LoVo (cell line): ENCODE data around the gene RIMS4.

Experiments
- DNase-seq: peaks from one replicate; pipeline ENCODE4 v3.0.0-alpha.2; 2016; ENCODE audit warnings: low spot score

The RIMS4 gene

DNA sequence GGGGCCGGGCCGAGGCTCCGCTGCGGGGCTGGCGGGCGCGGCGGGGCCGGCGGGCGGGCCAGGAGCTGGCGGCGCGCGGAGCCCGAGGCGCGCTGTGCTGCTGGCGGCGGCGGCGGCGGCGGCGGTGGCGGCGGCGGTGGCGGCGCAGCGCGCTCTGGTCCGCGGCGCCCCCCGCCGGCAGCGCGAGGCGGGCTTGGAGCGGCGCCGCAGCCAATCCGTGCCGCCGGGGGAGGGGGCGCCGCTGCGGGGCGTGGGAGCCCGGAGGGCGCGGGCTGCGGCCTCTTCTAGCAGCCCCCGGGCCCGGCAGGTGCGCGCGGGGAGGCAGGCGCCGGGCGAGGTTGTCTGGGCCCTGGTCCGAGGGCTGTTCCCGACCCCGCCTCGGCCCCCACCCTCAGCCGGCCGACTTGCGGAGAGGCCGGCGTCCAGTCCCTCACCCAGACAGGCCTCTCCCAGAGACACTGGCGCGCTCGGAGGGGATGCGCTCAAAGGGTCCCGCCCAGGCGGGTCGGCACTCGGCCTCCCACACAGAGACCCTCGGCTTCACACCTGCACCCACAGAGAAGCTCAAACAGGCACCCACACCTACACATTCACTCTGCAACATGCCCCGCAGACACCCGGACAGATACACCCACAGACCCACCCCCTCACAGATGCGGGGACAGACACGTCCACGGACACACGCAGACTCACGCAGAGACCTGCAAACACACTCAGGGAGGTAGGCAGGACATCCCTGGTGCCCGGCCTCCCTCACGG, at the start of gene RIMS4:
Gene RIMS4, minus strand, starts transcription at position 156 of the 759 bp plus-strand sequence. CDS start 275 bp downstream, outside the sequence.
- DNase-seq: no peak

- no peak for DNase-seq
These were observed 48.4 kb upstream of the RIMS4 start for GRCh38 chr20:44858606-44859360.

DNA sequence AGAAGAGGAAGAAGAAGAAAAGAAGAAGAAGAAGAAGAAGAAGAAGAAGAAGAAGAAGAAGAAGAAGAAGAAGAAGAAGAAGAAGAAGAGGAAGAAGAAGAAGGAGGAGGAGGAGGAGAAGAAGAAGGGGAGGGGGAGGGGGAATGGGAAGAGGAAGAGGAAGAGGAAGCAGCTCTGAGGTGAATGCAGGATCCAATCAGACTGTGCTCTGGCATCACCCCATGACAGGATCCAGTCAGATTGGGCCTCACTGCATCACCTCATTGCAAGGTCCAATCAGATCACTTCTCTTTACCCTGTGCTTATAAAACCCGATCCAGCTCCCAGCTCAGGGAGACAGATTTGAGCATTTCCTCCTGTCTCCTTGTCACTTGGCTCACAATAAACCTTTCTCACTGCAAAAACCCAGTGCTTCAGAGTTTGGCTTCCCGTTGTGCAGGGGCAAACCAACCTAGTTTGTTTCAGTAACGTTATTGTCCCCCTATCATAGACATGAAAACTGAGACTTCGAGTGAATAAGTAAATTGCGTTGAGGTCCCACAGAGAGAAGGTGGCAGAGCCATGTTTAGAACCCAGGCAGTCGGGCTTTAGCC, 46.6 kb upstream of the RIMS4 start:
- no peak for DNase-seq

DNA sequence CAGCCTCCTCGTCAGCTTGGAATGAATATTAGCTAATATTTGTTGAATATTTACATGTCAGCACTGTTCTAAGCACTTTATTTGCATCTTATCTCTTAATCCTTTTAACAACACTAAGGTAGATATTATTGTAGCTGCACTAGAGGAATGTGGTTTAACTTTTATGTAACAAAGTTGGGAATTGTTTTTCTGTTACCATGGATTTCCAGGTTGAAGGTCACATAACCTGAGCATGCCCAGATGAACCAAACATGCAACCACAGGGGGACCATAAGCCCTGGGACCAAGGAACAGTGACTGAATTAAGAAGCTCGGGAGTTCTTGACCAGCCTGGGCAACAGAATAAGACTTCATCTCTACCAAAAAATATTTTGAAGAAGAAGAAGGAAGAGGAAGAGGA, 46.1 kb upstream of the RIMS4 start:
- DNase-seq: peak; percentile 24

DNA sequence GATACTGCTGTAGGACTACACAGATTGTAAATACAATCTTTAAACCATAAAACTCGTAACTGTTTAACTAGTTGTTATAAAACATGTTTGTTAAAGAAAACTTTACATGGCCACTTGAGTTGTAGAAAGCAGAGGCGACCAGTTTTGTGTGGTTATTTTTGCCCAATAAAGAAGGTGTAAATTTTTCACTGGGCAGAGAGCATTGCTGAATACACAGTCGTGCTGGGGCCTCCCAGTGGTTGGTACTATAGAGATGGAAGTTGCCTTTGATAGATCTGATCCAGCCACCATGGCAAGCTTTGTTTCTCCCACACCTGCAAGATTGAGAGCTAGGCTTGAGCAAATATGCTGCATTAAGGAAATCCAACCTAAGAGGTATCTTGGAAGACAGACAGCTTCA, 41.2 kb upstream of the RIMS4 start:
- DNase-seq: peak; percentile 13

DNA sequence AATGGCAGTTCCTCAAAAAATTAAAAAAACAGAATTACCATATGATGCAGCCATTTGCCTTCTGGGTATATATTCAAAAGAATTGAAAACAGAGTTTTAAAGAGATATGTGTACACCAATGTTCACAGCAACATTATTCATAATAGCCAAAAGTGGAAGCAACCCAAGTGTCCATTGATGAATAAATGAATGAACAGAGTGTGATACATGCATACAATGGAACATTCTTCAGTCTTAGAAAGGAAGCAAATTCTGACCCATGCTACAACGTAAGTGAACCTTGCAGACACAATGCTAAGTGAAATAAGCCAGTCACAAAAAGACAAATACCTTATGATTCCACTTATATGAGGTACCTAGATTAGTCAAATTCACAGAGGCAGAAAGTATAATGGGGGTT, 40.5 kb upstream of the RIMS4 start:
- no peak for DNase-seq

- no peak for DNase-seq
These were observed 39.9 kb upstream of the RIMS4 start for GRCh38 chr20:44850272-44850671.

DNA sequence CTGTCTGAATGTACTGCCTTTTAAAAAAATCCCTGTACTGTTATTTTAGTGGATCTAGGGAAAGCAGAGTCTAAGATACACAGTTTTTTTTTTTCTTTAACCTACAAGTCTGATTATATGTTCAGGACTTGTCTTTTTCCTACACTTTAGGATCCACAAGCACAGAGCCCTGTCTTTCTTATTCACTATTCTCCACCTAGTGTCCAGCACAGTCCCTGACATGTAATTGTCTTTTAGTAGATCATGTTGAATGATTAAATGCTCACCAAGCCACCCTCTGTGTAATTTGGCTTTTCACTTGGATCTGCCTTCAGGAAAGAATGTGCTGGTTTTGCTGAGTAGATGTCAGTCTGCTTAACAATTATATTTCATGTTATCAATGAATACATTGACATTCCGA, 39.4 kb upstream of the RIMS4 start:
- DNase-seq: no peak

DNA sequence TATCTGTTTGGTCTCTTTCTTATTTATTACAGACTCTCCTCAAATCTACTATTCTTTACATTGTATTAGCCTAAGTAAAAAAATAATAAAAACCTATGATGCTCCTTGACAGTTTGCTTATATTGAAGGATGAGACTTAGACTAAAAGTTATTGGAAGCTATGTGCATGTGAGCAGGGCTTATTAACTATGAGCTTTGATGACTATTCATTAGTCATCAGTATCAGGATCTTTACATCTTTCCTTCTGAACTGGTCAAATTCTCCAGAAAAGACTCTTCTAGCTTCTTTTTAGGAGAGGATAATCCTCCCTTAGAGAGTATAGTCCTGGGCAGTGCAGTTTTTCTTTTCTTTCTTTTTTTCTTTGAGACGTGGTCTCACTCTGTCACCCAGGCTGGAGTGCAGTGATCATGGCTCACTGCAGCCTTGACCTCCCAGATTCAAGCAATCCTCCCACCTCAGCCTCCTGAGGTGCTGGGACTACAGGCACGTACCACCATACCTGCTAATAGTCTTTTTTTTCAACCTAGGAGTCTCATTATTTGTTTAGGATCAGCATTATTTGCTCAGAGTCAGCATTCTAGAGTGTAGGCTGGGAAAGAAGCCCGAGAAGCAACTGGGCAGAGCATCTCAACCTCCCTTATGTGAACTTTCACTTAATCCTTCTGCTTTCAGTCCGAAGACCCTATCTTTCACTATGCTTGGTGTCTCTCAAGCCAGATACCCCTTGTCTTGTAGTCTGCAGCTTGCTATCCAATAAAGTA, 38.1 kb upstream of the RIMS4 start:
- DNase-seq: no peak

DNA sequence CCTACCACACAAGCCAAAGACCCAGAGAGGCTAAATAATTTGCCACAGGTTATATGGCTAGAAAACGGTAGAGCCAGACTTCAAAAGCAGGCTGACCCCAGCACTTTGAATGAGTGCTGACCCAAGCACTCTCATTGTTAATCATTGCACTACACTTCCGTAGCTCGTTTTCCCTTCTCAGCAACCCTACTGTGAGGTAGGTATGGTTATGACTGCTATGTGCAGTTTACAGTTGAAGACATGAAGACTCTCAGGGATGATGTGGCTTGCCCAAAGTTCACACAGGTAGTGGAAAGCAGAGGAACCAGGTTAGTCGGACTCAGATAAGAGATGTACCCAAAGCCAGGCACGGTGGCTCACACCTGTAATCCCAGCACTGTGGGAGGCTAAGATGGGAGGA, 33.5 kb upstream of the RIMS4 start:
- DNase-seq: no peak

DNA sequence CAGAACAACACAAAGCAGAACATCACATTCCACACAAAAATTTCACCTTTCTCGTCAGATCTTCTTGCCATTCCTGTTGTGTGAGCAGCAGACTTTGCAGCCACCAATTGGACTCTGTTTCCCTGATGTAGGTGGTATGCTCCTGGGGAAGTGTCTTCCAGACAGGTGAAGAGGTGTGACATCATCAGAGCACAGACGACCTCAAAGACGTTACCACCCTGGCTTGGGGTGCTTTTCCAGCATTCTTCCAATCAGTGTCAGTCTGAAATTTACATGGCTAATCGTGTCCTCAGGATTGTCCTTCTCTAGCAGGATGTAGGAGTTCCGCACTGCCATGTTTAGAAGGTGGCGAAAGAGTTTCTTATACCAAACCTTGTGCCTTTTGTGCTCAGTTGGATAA, 31.6 kb upstream of the RIMS4 start:
- no peak for DNase-seq

GRCh38 chr20:44840826-44841225, 30.5 kb upstream of the RIMS4 start:
- no peak for DNase-seq

GRCh38 chr20:44839481-44839880, 29.1 kb upstream of the RIMS4 start:
- no peak for DNase-seq

- no peak for DNase-seq
These were observed 28.2 kb upstream of the RIMS4 start for GRCh38 chr20:44838521-44838920.

DNA sequence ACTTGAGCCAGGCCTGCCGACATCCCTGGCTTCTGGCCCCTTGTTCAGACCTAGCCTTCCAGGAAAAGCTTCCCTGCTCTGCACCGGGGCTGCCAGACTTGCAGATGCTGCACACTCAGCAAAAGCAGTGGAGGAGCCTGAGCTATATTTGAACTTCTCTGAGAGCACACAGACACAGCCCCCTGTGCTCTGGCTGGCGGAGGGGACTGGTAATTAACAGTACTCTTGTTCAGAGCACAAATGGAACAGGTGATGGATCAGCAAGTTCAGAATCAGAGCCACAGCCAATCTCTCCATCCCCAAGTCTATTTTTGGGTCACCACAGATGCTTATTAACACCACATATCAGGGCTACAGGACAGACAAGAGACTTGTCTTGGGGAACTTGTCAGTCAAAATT, 27.6 kb upstream of the RIMS4 start:
- no peak for DNase-seq

DNA sequence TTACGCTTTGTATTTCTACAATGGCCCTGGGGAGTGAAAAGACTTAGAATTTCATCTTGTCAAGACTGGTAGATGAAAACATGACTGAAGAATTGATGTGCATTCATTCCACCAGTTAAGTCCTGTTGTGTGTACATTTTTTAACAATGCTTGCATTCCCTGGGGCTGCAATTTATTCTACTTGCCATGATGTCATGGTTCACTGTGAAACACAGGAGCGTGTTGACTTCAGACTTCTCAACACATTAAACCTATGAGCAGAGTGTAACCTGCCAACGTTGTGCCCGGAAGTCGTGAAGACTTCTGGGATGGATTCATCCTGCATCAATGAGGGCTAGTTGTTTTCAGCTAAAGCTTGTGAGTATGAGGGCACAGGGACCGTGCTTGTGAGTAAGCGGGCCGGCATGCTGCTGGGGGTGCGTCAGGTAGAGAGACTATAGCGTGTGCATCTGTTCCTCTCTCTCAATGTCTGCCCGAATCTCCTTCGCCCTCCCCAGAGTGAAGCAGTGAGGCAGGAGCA, 26.3 kb upstream of the RIMS4 start:
- no peak for DNase-seq

GRCh38 chr20:44835661-44836221, 25.4 kb upstream of the RIMS4 start:
- no peak for DNase-seq

DNA sequence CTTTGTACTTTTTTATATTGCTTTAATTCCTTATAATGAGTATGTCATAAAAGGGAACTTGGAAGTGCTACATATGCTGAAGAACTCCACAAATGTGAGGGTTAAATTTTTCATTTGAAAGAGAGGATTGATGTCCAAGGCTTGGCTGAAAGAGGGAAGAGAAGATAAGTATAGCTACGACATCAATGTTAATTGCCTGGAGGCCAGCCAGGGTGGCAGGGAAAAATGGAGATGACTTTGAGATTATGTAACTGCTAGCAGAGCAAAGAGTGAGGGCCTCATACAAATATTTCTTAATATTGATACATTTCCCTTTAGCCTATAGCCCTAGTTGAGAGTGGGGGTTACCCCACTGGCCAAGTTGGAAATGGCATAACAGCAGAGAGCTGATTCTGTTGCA, 24.8 kb upstream of the RIMS4 start:
- no peak for DNase-seq

GRCh38 chr20:44834693-44835092, 24.3 kb upstream of the RIMS4 start:
- no peak for DNase-seq

DNA sequence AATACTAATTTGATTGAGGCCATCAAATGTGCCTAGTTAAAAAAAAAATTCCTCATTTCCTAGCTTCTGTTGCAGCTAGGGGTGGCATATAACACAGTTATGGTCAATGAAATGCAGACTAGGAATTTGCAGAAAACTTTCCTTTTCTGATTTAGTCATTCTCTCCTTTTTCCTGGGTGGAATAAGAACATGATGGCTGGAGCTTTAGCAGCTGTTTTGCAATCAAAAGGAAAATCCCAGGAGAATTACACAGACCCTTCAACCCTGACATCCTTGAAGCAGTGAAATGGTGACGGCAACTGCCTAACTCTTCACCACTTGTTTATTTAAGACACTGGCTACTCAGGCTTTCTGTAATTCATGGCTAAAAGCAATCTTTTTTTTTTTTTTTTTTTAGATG, 23.1 kb upstream of the RIMS4 start:
- no peak for DNase-seq

- DNase-seq: no peak
These were observed 22.4 kb upstream of the RIMS4 start for GRCh38 chr20:44832724-44833123.

GRCh38 chr20:44830995-44831394, 20.6 kb upstream of the RIMS4 start:
- DNase-seq: no peak
